OCI-LY7 (cell line): ENCODE measurements around the gene USB1. TPM values are rescaled to one million over a fixed set of nuclear protein-coding genes. Genes with fewer than 3 reads are reported as not detected.
A peak's percentile ranks its signal among the peaks of the same experiment; 100 is the strongest.

Experiments
- Bru-seq: library from RNA; stranded (reverse); fragments of 400-500 nt; gene quantifications from one replicate; lab custom pipeline; 2021; lab: Mats Ljungman, UMichigan
- BruChase-seq, 2 experiments: library from RNA; stranded (reverse); fragments of 400-500 nt; gene quantifications; one replicate each; lab custom pipeline; 2021; lab: Mats Ljungman, UMichigan
- BruUV-seq: library from RNA; stranded (reverse); fragments of 400-500 nt; replicated peaks from 2 replicates; lab custom pipeline; 2021; lab: Mats Ljungman, UMichigan
- CTCF ChIA-PET: fragments of 300-600 bp; sonication (Branson Sonifier 250); formaldehyde crosslinking; loops from one replicate; lab custom pipeline; 2022; ENCODE audit warnings: antibody characterized with exemption; ENCODE audit not compliant: unreplicated experiment; lab: Charles Lee
- POLR2A ChIA-PET: fragments of 300-600 bp; sonication (Branson Sonifier 250); formaldehyde crosslinking; loops from one replicate; lab custom pipeline; 2022; ENCODE audit warnings: antibody characterized with exemption; lab: Charles Lee
- DNase-seq: peaks from one replicate; pipeline ENCODE4 v3.0.0-alpha.2; 2015; ENCODE audit warnings: low spot score
- H2AFZ ChIP-seq: fragments of 200-600 bp; sonication (generic), shearing (Covaris generic); 2 replicates; pipeline ENCODE4 v1.6.1; 2014; ENCODE audit warnings: mild to moderate bottlenecking, antibody characterized with exemption, low read length, moderate library complexity
- H3K27ac ChIP-seq: fragments of 200-600 bp; sonication (generic); 2 replicates; pipeline ENCODE4 v1.5.1; 2014; ENCODE audit warnings: mixed run types, low read depth, mild to moderate bottlenecking, moderate library complexity, low read length, inconsistent platforms; ENCODE audit not compliant: poor library complexity, severe bottlenecking
- H3K36me3 ChIP-seq: fragments of 200-600 bp; sonication (generic); 2 replicates; pipeline ENCODE4 v1.6.1; 2014; ENCODE audit warnings: mild to moderate bottlenecking, antibody characterized with exemption, low read length, moderate library complexity, mixed read lengths; ENCODE audit not compliant: insufficient read depth
- H3K4me1 ChIP-seq: fragments of 200-600 bp; sonication (generic); 2 replicates; pipeline ENCODE4 v1.5.1; 2014; ENCODE audit warnings: mild to moderate bottlenecking, low read length; ENCODE audit not compliant: insufficient read depth, poor library complexity, severe bottlenecking
- H3K4me2 ChIP-seq: fragments of 200-600 bp; sonication (generic); 2 replicates; pipeline ENCODE4 v1.6.1; 2014; ENCODE audit warnings: mild to moderate bottlenecking, low read length
- H3K4me3 ChIP-seq: fragments of 200-600 bp; sonication (generic); 2 replicates; pipeline ENCODE4 v1.5.1; 2014; ENCODE audit warnings: mild to moderate bottlenecking, low read depth, low read length; ENCODE audit not compliant: poor library complexity, severe bottlenecking
- H3K79me2 ChIP-seq: fragments of 200-600 bp; sonication (generic); 2 replicates; pipeline ENCODE4 v1.6.1; 2016; ENCODE audit warnings: low read depth, mild to moderate bottlenecking, low read length, moderate library complexity, mixed read lengths; ENCODE audit not compliant: insufficient read depth
- H3K9me2 ChIP-seq: fragments of 200-600 bp; sonication (generic); 2 replicates; pipeline ENCODE4 v1.6.1; 2016; ENCODE audit warnings: mild to moderate bottlenecking, low read length, mixed read lengths; ENCODE audit not compliant: insufficient read depth
- H3K9me3 ChIP-seq: fragments of 200-600 bp; sonication (generic); 2 replicates; pipeline ENCODE4 v1.6.1; 2014; ENCODE audit warnings: mild to moderate bottlenecking, mixed run types, low read length, mixed read lengths
- H4K20me1 ChIP-seq: fragments of 200-600 bp; sonication (generic); 2 replicates; pipeline ENCODE4 v1.6.1; 2014; ENCODE audit warnings: mild to moderate bottlenecking, antibody characterized with exemption, low read length, moderate library complexity, mixed read lengths; ENCODE audit not compliant: insufficient read depth
- CTCF ChIP-seq: fragments of 200-600 bp; sonication (generic); conservative IDR thresholded peaks from 2 replicates; pipeline ENCODE4 v1.5.1; 2014; ENCODE audit warnings: mild to moderate bottlenecking, antibody characterized with exemption, low read length, moderate library complexity, mixed read lengths
- EZH2phosphoT487 ChIP-seq: fragments of 200-600 bp; sonication (generic); IDR thresholded peaks from 2 replicates; pipeline ENCODE4 v1.6.1; 2018; ENCODE audit warnings: low read depth, borderline replicate concordance, mild to moderate bottlenecking, mixed run types, antibody characterized with exemption, low read length, moderate library complexity, mixed read lengths
- intact Hi-C: fragments of 100-400 bp; cut with micrococcal nuclease; formaldehyde crosslinking; loops from one replicate; pipeline ENCODE4 v1.10.0; 2022; ENCODE audit not compliant: unreplicated experiment
- long read RNA-seq: library from polyadenylated mRNA; stranded (forward); transcript quantifications from one replicate; pipeline ENCODE4 v2.0.0, GENCODE V29; 2022
- total RNA-seq, 2 experiments: library from RNA; depleted of rRNA in 1 of 2; stranded (reverse); fragments of >200 nt in 1 of 2; shearing (Covaris generic) in 1 of 2; gene quantifications; 2 replicates each; pipeline ENCODE4 v1.2.3, GENCODE V29; 2014 to 2022

USB1 gene
- total RNA-seq (2014; rRNA removed; shearing (Covaris generic)) (10.4 and 12.5 TPM in 2 replicates), total RNA-seq (2022) (39.5 and 48.3 TPM in 2 replicates), Bru-seq, nascent RNA (percentile 65 among the genes with signal in this experiment), BruChase-seq, experiment 1, labeled RNA remaining after a 6-hour chase (percentile 82 among the genes with signal in this experiment), BruChase-seq, experiment 2, labeled RNA remaining after a 2-hour chase (percentile 75 among the genes with signal in this experiment)
- long read RNA-seq, transcript USB1-201 (7 exons, 2,282 nt): major isoform, 90 of 120 reads
- long read RNA-seq, partial matches to known transcripts: 10 of 120 reads
- long read RNA-seq, other reads (novel, unspliced or antisense): 11 of 120 reads

GRCh38 chr16:58000706-58001676 lies at the start of gene USB1:
USB1 (plus strand) TSS chr16:58001407; CDS start chr16:58001484, 77 bp downstream.
- peak; percentile 92 for DNase-seq
- Histone ChIP-seq H3K9me3 (no peaks in the 10 kb centered on the region), H3K4me3 (peak within 1 kb of the TSS; percentile 75), H3K36me3 (peaks cover 31% of the 10 kb centered on the region), H3K27ac (peak within 1 kb of the TSS; percentile 83), H3K9me2 (no peaks in the 10 kb centered on the region), H3K79me2 (peaks cover 4% of the 10 kb centered on the region; the same call in 1 of the 2 replicates), H2AFZ (peak within 1 kb of the TSS; percentile 95), H3K4me1 (peaks cover 22% of the 10 kb centered on the region), H3K4me2 (peak within 1 kb of the TSS; percentile 100), H4K20me1 (no peaks in the 10 kb centered on the region)
- intact Hi-C loops: loop anchor here (1.0 to 10.0 kb wide), 6 partner anchors 102 to 628 kb away; partner anchors contain the start of genes CFAP20, CNOT1 and KATNB1
- no TSS peak for BruUV-seq
- CTCF ChIA-PET: interaction anchor here (0.6 kb wide), 1 partner anchor 201 kb away, joined by 3 read pairs; no protein-coding TSS in a partner anchor
- TF ChIP-seq CTCF: peak; percentile 58
- no peak for TF ChIP-seq EZH2phosphoT487
- POLR2A ChIA-PET: interaction anchor here (0.5 to 0.7 kb wide), 2 partner anchors 121 to 626 kb away, joined by 3 to 4 read pairs; no protein-coding TSS in a partner anchor

DNA sequence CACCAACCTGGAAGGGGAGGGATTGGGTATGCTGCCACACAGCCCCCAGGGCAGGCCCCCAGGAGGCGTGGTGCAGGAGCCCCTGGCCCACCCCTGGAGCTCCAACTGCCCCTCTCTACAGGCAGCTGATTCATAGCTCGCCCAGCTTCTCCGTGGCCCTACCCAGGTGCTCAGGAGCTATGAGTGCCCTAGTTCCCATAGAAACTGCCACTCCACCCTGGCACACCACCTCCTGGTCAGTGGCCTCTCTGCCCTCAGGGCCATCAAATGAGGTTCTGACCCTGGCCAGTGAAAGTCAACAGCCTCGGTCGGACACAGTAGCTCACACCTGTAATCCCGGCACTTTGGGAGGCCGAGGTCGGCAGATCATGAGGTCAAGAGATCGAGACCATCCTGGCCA lies 48.3 kb upstream of the USB1 start:
- no peak for DNase-seq
- Histone ChIP-seq H3K4me3 (no peak overlapping the region), H3K36me3 (no peaks in the 10 kb centered on the region), H3K9me3 (no peaks in the 10 kb centered on the region), H3K27ac (no peak overlapping the region), H3K9me2 (no peaks in the 10 kb centered on the region), H3K79me2 (no peaks in the 10 kb centered on the region), H4K20me1 (no peaks in the 10 kb centered on the region), H3K4me1 (no peaks in the 10 kb centered on the region), H2AFZ (no peak overlapping the region), H3K4me2 (no peak overlapping the region)
- TF ChIP-seq CTCF (no peak), EZH2phosphoT487 (no peak)
- intact Hi-C loops: no loop called here
- CTCF ChIA-PET: no interaction called here
- POLR2A ChIA-PET: interaction anchor here (0.6 to 1.2 kb wide), 2 partner anchors 27 to 1514 kb away, joined by 3 to 7 read pairs; no protein-coding TSS in a partner anchor
- no TSS peak for BruUV-seq
